ENCODE results near the gene DHRS7. TPM values are rescaled to one million over a fixed set of nuclear protein-coding genes. Genes with fewer than 3 reads are reported as not detected.

The DHRS7 gene
- total RNA-seq, 1 experiment from 2014 or later = 71.4 TPM

DNA sequence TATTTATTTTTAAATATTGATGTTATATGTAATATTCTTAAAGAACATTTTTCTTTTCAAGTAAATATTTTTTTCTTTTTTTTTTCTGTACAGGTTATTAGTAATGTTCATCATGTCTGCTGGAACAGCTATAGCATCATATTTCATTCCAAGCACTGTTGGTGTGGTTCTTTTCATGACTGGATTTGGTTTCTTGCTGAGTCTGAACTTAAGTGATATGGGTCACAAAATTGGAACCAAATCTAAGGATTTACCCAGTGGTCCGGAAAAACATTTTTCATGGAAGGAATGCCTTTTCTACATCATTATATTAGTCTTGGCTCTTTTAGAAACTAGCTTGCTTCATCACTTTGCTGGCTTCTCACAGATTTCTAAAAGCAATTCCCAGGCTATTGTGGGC, 50.3 kb downstream of the DHRS7 start:
- ChIA-PET CTCF (interaction anchor here (1.2 kb wide), 1 partner anchor 52 kb away, joined by 5 read pairs; no protein-coding TSS in a partner anchor), POLR2A (interaction anchor here (0.7 to 1.3 kb wide), 2 partner anchors 22 to 217 kb away, joined by 3 to 4 read pairs; no protein-coding TSS in a partner anchor)
- intact Hi-C loops (cut with micrococcal nuclease) = no loop called here
- Mint-ChIP-seq H3K27ac (ENCODE audit: low read depth, unreplicated experiment) (peak overlapping the region; percentile 59), H3K4me1 (ENCODE audit: insufficient read depth, unreplicated experiment) (peaks cover 16% of the 10 kb centered on the region), H3K36me3 (ENCODE audit: insufficient read depth, unreplicated experiment) (peaks cover 47% of the 10 kb centered on the region), H3K9me3 (ENCODE audit: unreplicated experiment) (no peaks in the 10 kb centered on the region), H3K27me3 (ENCODE audit: insufficient read depth, unreplicated experiment) (no peaks in the 10 kb centered on the region), H3K4me3 (ENCODE audit: unreplicated experiment) (no peak overlapping the region)
- TF ChIP-seq, protein P1, sequence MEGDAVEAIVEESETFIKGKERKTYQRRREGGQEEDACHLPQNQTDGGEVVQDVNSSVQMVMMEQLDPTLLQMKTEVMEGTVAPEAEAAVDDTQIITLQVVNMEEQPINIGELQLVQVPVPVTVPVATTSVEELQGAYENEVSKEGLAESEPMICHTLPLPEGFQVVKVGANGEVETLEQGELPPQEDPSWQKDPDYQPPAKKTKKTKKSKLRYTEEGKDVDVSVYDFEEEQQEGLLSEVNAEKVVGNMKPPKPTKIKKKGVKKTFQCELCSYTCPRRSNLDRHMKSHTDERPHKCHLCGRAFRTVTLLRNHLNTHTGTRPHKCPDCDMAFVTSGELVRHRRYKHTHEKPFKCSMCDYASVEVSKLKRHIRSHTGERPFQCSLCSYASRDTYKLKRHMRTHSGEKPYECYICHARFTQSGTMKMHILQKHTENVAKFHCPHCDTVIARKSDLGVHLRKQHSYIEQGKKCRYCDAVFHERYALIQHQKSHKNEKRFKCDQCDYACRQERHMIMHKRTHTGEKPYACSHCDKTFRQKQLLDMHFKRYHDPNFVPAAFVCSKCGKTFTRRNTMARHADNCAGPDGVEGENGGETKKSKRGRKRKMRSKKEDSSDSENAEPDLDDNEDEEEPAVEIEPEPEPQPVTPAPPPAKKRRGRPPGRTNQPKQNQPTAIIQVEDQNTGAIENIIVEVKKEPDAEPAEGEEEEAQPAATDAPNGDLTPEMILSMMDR (IDR thresholded peaks at IDR 0.05; ENCODE audit: unreplicated experiment) = no peak
- no peak for DNase-seq (ENCODE audit: unreplicated experiment)
- TSS peak; percentile 11 for BruUV-seq (replicated peaks)

DNA sequence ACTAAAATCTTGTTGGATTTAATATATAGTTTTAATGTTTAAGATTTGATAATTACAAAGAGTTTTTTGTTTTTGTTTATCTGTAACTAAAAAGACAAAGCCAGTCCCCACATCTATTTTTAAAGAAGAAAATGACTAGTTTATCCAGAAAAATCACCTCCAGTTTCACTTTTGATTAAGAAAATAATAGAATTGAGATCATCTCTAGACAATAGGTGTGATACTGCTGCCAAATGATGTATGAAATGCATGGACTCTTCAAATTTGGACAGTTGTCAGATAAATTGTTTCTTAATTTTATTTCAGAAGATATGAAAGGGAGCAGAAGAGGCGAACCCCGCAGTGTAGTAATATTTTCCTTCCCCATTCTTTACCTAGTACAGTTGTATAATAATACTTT, 53.5 kb downstream of the DHRS7 start:
- no TSS peak for BruUV-seq (replicated peaks)
- peaks cover 55% of the 10 kb centered on the region for H3K36me3 Mint-ChIP-seq (ENCODE audit: insufficient read depth, unreplicated experiment)
- H3K4me1 Mint-ChIP-seq (ENCODE audit: insufficient read depth, unreplicated experiment) = peaks cover 16% of the 10 kb centered on the region
- POLR2A ChIA-PET = interaction anchor here (0.7 to 0.9 kb wide), 2 partner anchors 11 to 20 kb away, joined by 3 read pairs; no protein-coding TSS in a partner anchor
- no peak for DNase-seq (ENCODE audit: unreplicated experiment)
- H3K9me3 Mint-ChIP-seq (ENCODE audit: unreplicated experiment) = no peaks in the 10 kb centered on the region
- CTCF ChIA-PET = no interaction called here
- no peaks in the 10 kb centered on the region for H3K27me3 Mint-ChIP-seq (ENCODE audit: insufficient read depth, unreplicated experiment)
- no peak overlapping the region for H3K4me3 Mint-ChIP-seq (ENCODE audit: unreplicated experiment)
- no peak overlapping the region for H3K27ac Mint-ChIP-seq (ENCODE audit: low read depth, unreplicated experiment)
- TF ChIP-seq, protein P1 (IDR thresholded peaks at IDR 0.05; ENCODE audit: unreplicated experiment) = no peak
- intact Hi-C loops (cut with micrococcal nuclease) = no loop called here

DNA sequence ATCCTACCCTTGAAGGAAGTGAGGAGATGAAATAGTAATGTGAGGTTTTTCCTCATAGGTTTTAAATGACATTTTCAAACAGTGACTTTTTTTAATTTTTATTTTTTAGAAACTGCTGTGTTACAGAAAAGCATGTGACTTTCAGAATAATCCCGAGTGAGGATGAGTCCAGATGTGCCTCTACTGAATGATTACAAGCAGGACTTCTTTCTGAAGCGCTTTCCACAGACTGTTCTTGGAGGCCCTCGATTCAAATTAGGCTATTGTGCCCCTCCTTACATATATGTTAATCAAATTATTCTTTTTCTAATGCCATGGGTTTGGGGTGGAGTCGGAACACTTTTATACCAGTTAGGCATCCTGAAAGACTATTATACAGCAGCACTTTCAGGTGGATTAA, 57.7 kb downstream of the DHRS7 start:
- no peak for DNase-seq (ENCODE audit: unreplicated experiment)
- Mint-ChIP-seq H3K4me1 (ENCODE audit: insufficient read depth, unreplicated experiment) (peaks cover 25% of the 10 kb centered on the region), H3K27ac (ENCODE audit: low read depth, unreplicated experiment) (peak overlapping the region; percentile 71), H3K36me3 (ENCODE audit: insufficient read depth, unreplicated experiment) (peaks cover 43% of the 10 kb centered on the region), H3K9me3 (ENCODE audit: unreplicated experiment) (no peaks in the 10 kb centered on the region), H3K27me3 (ENCODE audit: insufficient read depth, unreplicated experiment) (no peaks in the 10 kb centered on the region), H3K4me3 (ENCODE audit: unreplicated experiment) (no peak overlapping the region)
- BruUV-seq (replicated peaks) = no TSS peak
- intact Hi-C loops (cut with micrococcal nuclease) = no loop called here
- TF ChIP-seq, protein P1 (IDR thresholded peaks at IDR 0.05; ENCODE audit: unreplicated experiment) = no peak
- ChIA-PET POLR2A (no interaction called here), CTCF (interaction anchor here (0.6 kb wide), 1 partner anchor 383 kb away, joined by 3 read pairs; no protein-coding TSS in a partner anchor)

DNA sequence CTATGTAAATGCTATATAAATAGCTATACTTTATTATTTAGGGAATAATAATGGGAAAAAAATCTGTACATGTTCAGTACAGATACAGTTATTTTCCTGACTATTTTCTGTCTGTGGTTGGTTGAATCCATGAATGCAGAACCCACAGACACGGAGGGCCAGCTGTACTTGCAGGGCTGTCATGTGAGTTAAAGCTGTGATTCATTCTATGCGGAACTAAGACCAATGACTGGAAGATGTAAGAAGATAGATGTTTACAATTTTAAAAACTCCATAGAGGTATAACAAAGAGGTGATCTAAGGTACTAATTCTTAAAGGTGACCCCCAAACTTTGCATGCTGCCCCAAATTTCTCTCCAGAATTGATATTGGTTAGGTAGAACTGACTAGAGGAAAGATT, 58.9 kb downstream of the DHRS7 start:
- peaks cover 42% of the 10 kb centered on the region for H3K36me3 Mint-ChIP-seq (ENCODE audit: insufficient read depth, unreplicated experiment)
- H3K9me3 Mint-ChIP-seq (ENCODE audit: unreplicated experiment) = no peaks in the 10 kb centered on the region
- H3K4me1 Mint-ChIP-seq (ENCODE audit: insufficient read depth, unreplicated experiment) = peaks cover 34% of the 10 kb centered on the region
- peak overlapping the region; percentile 40 for H3K27ac Mint-ChIP-seq (ENCODE audit: low read depth, unreplicated experiment)
- TF ChIP-seq, protein P1 (IDR thresholded peaks at IDR 0.05; ENCODE audit: unreplicated experiment) = no peak
- ChIA-PET POLR2A (no interaction called here), CTCF (interaction anchor here (0.5 kb wide), 1 partner anchor 45 kb away, joined by 5 read pairs; no protein-coding TSS in a partner anchor)
- H3K4me3 Mint-ChIP-seq (ENCODE audit: unreplicated experiment) = no peak overlapping the region
- BruUV-seq (replicated peaks) = no TSS peak
- DNase-seq (ENCODE audit: unreplicated experiment) = no peak
- H3K27me3 Mint-ChIP-seq (ENCODE audit: insufficient read depth, unreplicated experiment) = no peaks in the 10 kb centered on the region
- intact Hi-C loops (cut with micrococcal nuclease) = no loop called here
